Osteocyte (in vitro differentiated cells): ENCODE measurements around the gene SGTA. TPM values are rescaled to one million over a fixed set of nuclear protein-coding genes. Genes with fewer than 3 reads are reported as not detected.

Experiments used
- DNase-seq: peaks from one replicate; pipeline ENCODE4 v3.0.0; 2021; ENCODE audit warnings: mixed read lengths; ENCODE audit not compliant: unreplicated experiment; ENCODE audit errors: extremely low spot score
- H3K27ac Mint-ChIP-seq: one replicate; pipeline ENCODE4 v1.8.0; 2021; ENCODE audit warnings: mild to moderate bottlenecking, mixed read lengths; ENCODE audit not compliant: unreplicated experiment
- H3K27me3 Mint-ChIP-seq: one replicate; pipeline ENCODE4 v1.8.0; 2021; ENCODE audit warnings: mixed read lengths; ENCODE audit not compliant: unreplicated experiment
- H3K36me3 Mint-ChIP-seq: one replicate; pipeline ENCODE4 v1.8.0; 2021; ENCODE audit warnings: mixed read lengths; ENCODE audit not compliant: unreplicated experiment
- H3K4me1 Mint-ChIP-seq: one replicate; pipeline ENCODE4 v1.8.0; 2021; ENCODE audit warnings: mixed read lengths; ENCODE audit not compliant: unreplicated experiment
- H3K4me3 Mint-ChIP-seq: one replicate; pipeline ENCODE4 v1.8.0; 2021; ENCODE audit warnings: mild to moderate bottlenecking, moderate library complexity, mixed read lengths; ENCODE audit not compliant: unreplicated experiment
- H3K9me3 Mint-ChIP-seq: one replicate; pipeline ENCODE4 v1.8.0; 2021; ENCODE audit warnings: mixed read lengths; ENCODE audit not compliant: unreplicated experiment
- CTCF ChIP-seq: fragments of 200-600 bp; sonication (generic); IDR thresholded peaks from 2 replicates; pipeline ENCODE4 v1.5.0; 2021; ENCODE audit warnings: antibody characterized with exemption, mild to moderate bottlenecking, moderate library complexity
- total RNA-seq: library from RNA; stranded (reverse); gene quantifications from 2 replicates; pipeline ENCODE4 v1.2.1, GENCODE V29; 2021

The SGTA gene
- total RNA-seq, 1 donor from 2014 or later = 53.2 TPM

DNA sequence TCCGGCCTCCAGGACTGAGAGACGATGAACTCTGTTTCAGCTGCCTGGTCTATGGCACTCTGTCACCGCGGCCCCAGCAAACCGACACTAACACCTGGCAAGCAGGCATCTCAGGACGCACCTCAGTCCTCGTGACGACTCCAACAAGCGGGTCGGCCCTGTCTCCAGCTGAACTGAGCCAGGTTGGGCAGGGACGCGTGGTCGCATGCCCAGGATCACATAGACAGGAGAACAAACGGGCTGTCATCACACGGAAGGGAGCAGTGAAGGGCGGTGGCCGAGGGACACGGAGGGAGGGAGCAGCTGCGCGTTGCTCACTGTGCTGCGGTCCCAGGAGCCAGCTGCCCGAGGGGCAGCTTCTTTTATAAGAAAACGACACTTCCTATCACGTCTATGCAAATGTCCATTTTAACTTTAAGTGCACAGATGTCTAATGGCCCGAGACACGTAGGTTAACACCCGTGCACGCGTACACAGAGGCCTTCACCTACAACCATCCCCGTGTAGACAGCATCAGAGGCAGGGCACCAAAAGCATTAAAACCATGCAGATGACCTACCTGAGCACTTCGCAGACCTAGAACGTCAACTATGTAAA, 8.9 kb downstream of the SGTA start:
- no peak overlapping the region for H3K4me3 Mint-ChIP-seq
- H3K36me3 Mint-ChIP-seq = peaks cover 3% of the 10 kb centered on the region
- H3K27me3 Mint-ChIP-seq = no peaks in the 10 kb centered on the region
- no peak for DNase-seq
- no peaks in the 10 kb centered on the region for H3K9me3 Mint-ChIP-seq
- H3K4me1 Mint-ChIP-seq = peaks cover 6% of the 10 kb centered on the region
- TF ChIP-seq CTCF = no peak
- H3K27ac Mint-ChIP-seq = no peak overlapping the region

DNA sequence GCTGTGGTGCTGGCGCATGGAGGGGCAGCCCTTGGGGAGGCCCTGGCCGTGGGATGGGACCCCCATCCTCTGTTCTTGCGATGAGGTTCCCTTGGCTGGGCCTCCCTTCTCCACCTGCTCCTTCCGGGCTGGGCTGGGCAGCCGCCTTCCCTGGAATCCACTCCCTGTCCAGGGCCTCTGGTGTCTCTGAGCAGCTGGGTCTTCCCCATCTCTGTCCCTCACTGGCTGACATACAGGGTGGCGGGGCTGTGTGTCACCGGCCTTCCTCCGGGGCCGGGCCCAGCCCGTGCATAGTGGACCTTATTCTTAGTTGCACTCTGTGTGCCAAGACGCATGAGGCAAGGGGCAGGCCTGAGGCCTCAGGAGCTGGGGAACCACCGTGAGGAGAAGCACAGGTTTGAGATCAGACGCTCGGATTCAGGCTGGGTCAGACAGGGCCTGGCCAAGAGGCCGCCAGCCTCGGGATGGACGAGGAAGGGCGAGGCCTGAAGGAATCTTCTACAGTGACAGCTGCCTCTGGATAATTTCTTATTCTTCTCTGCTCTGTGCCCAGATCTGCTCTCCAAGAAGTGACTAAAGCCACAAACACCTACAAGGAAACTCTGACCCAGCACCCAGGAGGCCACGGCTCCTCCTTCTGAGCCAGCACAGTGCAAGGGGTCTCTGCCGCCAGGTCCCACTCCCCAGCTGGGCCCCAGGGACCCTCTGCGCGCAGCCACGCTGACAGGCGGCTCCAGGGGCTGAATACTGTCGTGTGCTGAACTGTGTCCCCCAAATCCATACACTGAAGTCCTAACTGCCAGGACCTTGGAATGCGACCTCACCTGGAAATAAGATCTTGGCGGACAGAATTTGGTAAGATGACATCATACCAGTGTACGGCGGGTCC, 11.0 kb downstream of the SGTA start:
- no peaks in the 10 kb centered on the region for H3K27me3 Mint-ChIP-seq
- TF ChIP-seq CTCF = no peak
- peaks cover 3% of the 10 kb centered on the region for H3K36me3 Mint-ChIP-seq
- peaks cover 6% of the 10 kb centered on the region for H3K4me1 Mint-ChIP-seq
- H3K4me3 Mint-ChIP-seq = no peak overlapping the region
- H3K27ac Mint-ChIP-seq = no peak overlapping the region
- DNase-seq = no peak
- no peaks in the 10 kb centered on the region for H3K9me3 Mint-ChIP-seq

DNA sequence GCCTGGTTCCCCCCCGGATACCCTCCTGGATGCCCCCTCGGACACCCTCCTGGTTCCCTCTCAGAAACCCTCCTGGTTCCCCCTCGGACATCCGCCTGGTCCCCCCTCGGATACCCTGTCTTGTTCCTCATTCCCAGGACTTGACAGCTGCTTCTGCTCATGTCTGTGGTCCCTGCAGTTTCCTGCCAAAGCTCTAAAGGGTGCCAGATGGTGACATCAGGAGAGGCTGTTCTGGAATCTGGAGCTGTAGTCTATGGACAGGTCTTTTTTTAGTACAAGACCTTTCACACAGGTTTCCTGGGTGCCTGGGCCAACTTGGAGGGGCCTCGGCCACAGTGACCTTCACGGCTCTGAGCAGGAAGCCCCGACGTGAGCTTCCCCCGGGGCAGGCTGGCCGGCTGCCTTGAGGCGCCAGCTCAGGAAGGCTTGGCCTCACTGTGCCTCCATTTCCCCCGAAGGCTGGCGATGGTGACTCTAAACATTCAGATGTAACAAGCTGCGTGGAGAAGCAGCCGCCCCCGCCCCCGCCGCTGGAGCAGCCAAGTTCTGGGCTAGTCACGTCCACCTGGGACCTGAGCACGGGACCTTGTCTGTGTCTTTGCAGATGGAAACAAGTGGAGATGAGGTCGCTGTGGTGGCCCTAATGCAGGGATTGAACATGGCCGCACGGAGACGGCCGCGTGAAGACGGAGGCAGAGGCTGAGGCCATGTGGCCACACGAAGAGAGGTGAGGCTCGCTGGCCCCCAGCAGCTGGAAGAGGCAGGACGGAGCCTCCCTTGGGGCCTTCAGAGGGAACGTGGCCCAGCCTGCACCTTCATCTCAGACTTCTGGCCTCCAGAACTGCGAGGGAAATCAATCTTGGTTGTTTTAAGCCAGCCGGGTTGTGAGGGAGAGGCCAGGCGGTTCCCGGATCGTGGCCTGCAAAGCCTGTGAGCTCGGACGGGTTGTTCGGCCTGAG, 12.7 kb downstream of the SGTA start:
- DNase-seq = no peak
- Mint-ChIP-seq H3K27me3 (no peaks in the 10 kb centered on the region), H3K36me3 (peaks cover 2% of the 10 kb centered on the region), H3K4me1 (peaks cover 4% of the 10 kb centered on the region), H3K27ac (no peak overlapping the region), H3K9me3 (no peaks in the 10 kb centered on the region), H3K4me3 (no peak overlapping the region)
- TF ChIP-seq CTCF = no peak

GRCh38 chr19:2769218-2769617, 13.9 kb downstream of the SGTA start:
- H3K4me1 Mint-ChIP-seq = no peaks in the 10 kb centered on the region
- TF ChIP-seq CTCF = no peak
- H3K9me3 Mint-ChIP-seq = no peaks in the 10 kb centered on the region
- DNase-seq = no peak
- H3K36me3 Mint-ChIP-seq = peaks cover 6% of the 10 kb centered on the region
- H3K27ac Mint-ChIP-seq = no peak overlapping the region
- H3K4me3 Mint-ChIP-seq = no peak overlapping the region
- no peaks in the 10 kb centered on the region for H3K27me3 Mint-ChIP-seq
